ENCODE measurements around the gene RASSF8.

DNA sequence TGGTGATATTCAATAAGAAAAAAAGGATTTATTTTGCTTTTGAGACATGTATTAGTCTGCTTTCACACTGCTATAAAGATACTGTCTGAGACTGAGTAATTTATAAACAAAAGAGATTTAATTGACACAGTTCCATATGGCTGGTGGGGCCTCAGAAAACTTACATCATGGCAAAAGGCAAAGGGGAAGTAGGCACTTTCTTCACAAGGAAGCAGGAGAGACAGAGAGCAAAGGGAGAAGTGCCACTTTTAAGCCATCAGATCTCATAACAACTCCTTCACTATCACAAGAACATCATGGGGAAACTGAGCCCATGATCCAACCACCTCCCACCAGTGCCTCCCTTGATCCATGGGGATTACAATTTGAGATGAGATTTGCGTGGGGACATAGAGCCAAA lies 122.4 kb downstream of the RASSF8 start:
- no peak for TF ChIP-seq YY1 (IDR thresholded peaks at IDR 0.05; ENCODE audit: insufficient read depth, insufficient read length)
- TF ChIP-seq SUZ12 (IDR thresholded peaks at IDR 0.05; ENCODE audit: extremely low read depth, insufficient read depth, insufficient read length), result no peak

Data from NT2/D1 (cell line).